ENCODE measurements around the gene ATG3.
"Not testable (repeated sequence)": the region's sequence is repeated elsewhere in the genome, so short reads cannot be mapped to it uniquely, and the experiment has no call there.

The ATG3 gene

GRCh38 chr3:112560721-112561483 is 860 bp downstream of the ATG3 start:
- DNase-seq: peak; percentile 62 to 65

- DNase-seq: no peak
These were observed 1.5 kb downstream of the ATG3 start for GRCh38 chr3:112560307-112560706.

GRCh38 chr3:112557976-112558375 is 3.8 kb downstream of the ATG3 start:
- no peak for DNase-seq

- DNase-seq: no peak
These were observed 6.1 kb downstream of the ATG3 start for GRCh38 chr3:112555535-112556170.

GRCh38 chr3:112550859-112551258 is 10.9 kb downstream of the ATG3 start:
- no peak for DNase-seq

- DNase-seq: no peak
These were observed 15.5 kb downstream of the ATG3 start for GRCh38 chr3:112546216-112546759.

- no peak for DNase-seq
These were observed 21.7 kb downstream of the ATG3 start for GRCh38 chr3:112539825-112540650.

GRCh38 chr3:112531358-112531781 is 30.4 kb downstream of the ATG3 start:
- DNase-seq: no peak

GRCh38 chr3:112530573-112530972 is 31.2 kb downstream of the ATG3 start:
- DNase-seq: no peak

GRCh38 chr3:112524127-112524526 is 37.6 kb downstream of the ATG3 start:
- not testable (repeated sequence) for DNase-seq

GRCh38 chr3:112519424-112520001 is 42.2 kb downstream of the ATG3 start:
- no peak for DNase-seq

- DNase-seq: not testable (repeated sequence)
These were observed 42.8 kb downstream of the ATG3 start for GRCh38 chr3:112518970-112519369.

GRCh38 chr3:112514527-112515128 is 47.1 kb downstream of the ATG3 start:
- no peak for DNase-seq

- no peak for DNase-seq
These were observed 49.4 kb downstream of the ATG3 start for GRCh38 chr3:112512320-112512719.

- no peak for DNase-seq
These were observed 52.9 kb downstream of the ATG3 start for GRCh38 chr3:112508860-112509259.

- DNase-seq: no peak
These were observed 53.5 kb downstream of the ATG3 start for GRCh38 chr3:112508261-112508660.

GRCh38 chr3:112505907-112506306 is 55.9 kb downstream of the ATG3 start:
- no peak for DNase-seq

GRCh38 chr3:112504123-112504522 is 57.6 kb downstream of the ATG3 start:
- no peak for DNase-seq

GRCh38 chr3:112503304-112503972 is 58.3 kb downstream of the ATG3 start:
- DNase-seq: no peak

GRCh38 chr3:112500621-112501020 is 61.1 kb downstream of the ATG3 start:
- DNase-seq: no peak

GRCh38 chr3:112498914-112499711 is 62.6 kb downstream of the ATG3 start, which contains the start of gene BTLA:
TSS of gene BTLA (minus strand) at chr3:112499472. CDS start at chr3:112499358, 114 bp downstream.
- DNase-seq: no peak

Data from stimulated activated CD4-positive, alpha-beta T cell treated with anti-CD3 and anti-CD28 coated beads, Interleukin-2, amount 100 ng/mL, for 48 hours (primary cell).